Spleen (tissue), 7 donors: ENCODE data around the gene PRMT9.
A peak's percentile ranks its signal among the peaks of the same experiment; 100 is the strongest.

Source experiments
- CTCF ChIP-seq, 11 experiments: fragments of 200-600 bp in 7 of 11; fragments of 450-650 bp in 4 of 11; sonication (generic) in 4 of 11; IDR thresholded peaks in 8 of 11; conservative IDR thresholded peaks in 3 of 11; 1 replicate in 7 of 11; 2 replicates in 4 of 11; pipeline versions ENCODE4 v1.4.0 to v1.8.0; 2016 to 2021; ENCODE audit warnings: antibody characterized with exemption in 11 of 11, inconsistent platforms in 4 of 11, mild to moderate bottlenecking in 1 of 11
- POLR2A ChIP-seq, 3 donors: fragments of 450-650 bp; IDR thresholded peaks; one replicate each; pipeline ENCODE4 v1.5.1; 2017; ENCODE audit warnings: antibody characterized with exemption in 3 of 3, mild to moderate bottlenecking in 1 of 3
- POLR2AphosphoS5 ChIP-seq, 3 donors: sonication (generic); formaldehyde crosslinking; IDR thresholded peaks; one replicate each; pipeline ENCODE4 v1.5.1; 2017; ENCODE audit warnings: antibody characterized with exemption in 3 of 3
- donor health status: DM: no; HTN: no; CAD: no; lungs with moderate emphysema.
- donor health status: DM: no; HTN: no; CAD: no.
- donor health status: DM: no; HTN: no; CAD: no.

- TF ChIP-seq CTCF (IDR thresholded peaks at IDR 0.05 in 8 of 11, conservative IDR thresholded peaks at IDR 0.05 in 3 of 11) (no peak), POLR2AphosphoS5 (IDR thresholded peaks at IDR 0.05) (peak; percentile 3 to 67 (median 66)), POLR2A (IDR thresholded peaks at IDR 0.05) (no peak)
These were observed 47.9 kb upstream of the PRMT9 start, which contains the start of gene ARHGAP10 for GRCh38 chr4:147731580-147732517.
